ENCODE measurements around the gene SDK1.
A peak's percentile ranks its signal among the peaks of the same experiment; 100 is the strongest.

Gene SDK1

GRCh38 chr7:4026941-4027486 lies 726.0 kb downstream of the SDK1 start:
- DNase-seq, result no peak

GRCh38 chr7:4028221-4028620 lies 727.2 kb downstream of the SDK1 start:
- DNase-seq, result no peak

DNA sequence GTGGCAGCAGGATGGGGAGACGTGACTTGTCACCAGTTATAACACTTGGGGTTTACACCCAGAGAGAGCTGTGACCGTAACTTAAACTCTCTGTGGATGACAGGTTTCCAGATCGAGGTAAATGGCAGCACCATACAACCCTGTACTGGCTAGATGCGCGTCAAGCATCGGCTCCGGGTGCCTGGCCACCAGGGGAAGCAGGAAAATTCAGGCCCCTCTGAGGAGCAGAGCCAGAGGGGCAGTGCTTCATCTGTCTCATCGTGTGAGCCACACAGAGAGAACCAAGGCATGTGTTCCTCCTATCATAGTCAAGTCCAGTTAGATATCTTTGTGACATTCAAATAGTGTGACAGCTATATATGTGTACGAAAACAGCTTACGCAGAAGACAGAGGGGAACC lies 728.9 kb downstream of the SDK1 start:
- DNase-seq, result no peak

DNA sequence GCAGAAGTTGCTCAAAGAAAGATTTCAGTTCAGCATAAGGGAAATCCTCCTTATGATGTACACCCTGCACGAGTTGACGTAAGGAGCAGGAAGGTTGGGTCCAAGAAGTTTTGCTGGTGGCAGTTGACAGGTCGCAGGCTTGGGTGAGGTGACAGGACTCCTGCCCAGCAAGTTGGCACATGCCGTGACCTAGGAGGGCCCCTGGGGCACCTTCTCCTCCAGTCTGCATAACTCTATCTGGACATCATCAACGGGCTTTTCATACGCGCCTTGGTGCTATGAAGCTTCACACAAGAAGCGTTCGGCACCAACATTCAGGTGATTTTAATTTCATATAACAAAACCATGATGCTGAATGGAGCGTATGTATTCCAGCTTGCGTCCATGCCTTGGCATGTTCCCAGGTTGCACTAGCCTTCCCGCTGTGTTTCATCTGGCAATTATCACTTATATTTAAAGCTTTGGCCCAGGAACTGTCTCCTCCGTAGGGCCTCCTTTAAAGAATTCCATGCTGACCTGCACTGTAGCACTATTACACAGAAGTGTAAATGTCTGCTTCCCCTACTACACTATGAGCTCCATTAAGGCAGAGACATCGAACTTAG lies 729.4 kb downstream of the SDK1 start:
- no peak for DNase-seq

DNA sequence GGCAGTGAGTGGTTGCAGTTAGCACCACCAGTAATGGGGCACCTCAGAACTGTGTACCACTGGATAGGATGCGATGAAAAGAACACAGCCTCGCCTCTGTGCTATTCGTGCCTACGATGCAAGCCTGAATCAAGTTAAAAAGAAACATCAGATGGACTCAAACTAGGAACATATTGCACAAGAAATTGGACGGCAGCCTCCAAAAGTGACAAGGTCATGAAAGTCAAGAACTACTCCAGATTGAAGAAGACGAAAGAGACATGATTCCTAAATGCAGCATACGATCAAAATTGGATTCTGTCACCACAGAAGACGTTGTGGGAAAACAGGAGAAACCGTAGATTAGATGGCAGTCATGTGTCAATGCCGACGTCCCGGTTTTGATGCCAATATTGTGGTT lies 732.9 kb downstream of the SDK1 start:
- DNase-seq, result no peak

GRCh38 chr7:4037308-4037707 lies 736.3 kb downstream of the SDK1 start:
- no peak for DNase-seq

GRCh38 chr7:4037877-4038276 lies 736.8 kb downstream of the SDK1 start:
- no peak for DNase-seq

DNA sequence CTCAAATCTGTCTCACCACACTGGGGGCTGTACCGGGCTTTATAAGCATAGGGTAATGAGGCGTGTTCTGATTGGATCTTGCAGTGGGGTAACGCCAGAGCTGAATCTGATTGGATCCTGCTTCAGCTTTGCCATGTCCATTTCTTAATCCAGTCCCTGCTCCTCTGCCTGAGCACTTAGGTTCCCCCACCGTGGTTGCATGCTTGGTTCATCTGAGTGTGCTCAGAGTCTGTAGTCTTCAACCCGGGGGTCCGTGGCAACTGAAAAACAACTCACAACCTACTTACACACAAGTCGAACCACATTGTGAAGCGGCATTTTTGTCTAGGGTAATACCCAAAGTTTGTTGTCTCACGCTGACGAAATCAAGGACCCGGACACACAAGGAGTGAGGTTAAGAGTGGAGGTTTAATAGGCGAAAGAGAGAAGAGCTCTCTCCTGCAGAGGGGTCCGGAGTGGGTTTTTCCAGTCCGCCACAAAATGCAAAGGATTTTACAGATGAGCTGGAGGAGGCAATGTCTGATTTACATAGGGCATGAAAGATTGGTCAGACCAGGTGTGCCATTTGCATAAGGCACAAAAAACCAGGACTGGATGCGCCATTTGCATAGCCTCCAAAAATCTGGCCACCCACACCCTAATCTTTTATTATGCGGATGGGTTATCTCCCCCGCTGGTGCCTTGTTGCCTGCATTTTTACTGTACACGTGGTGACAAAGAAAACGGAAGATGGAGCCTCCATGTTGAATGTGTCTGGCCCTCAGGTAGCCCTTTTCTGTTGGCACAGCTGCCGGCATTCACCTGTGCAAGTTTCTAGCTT lies 739.3 kb downstream of the SDK1 start:
- DNase-seq, result no peak

DNA sequence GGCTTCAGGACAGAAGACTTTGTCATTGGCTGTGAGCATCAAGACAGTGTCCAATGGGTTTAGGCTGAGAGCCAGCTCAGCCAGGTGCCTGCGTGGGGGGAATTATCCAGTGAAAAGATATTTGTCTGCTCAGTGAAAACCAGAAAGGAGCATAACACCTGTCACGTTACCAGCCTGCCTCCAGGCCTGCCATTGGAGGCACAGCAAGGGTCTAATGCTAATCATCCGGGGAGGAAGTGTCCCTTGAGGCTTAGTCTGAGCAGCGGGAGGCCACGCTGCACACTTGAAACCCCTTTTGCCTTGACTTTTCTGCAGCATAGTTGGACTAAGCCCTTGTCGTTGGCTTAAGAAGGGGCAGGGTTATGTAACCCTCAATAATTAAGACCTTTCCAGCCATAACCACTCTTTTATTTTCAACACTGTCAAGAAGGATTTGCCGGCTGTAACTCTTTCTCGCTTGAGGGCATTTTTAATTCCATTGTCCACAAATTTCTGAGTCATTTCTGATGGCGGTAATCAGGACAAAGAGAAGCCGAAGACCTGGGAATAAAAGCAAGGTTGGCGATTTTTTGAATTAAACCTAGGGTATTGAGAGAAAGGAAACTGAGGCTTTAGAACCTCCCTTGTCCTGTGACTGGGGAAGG lies 741.5 kb downstream of the SDK1 start:
- no peak for DNase-seq

- DNase-seq, result no peak
Observed at GRCh38 chr7:4043988-4044387, 742.9 kb downstream of the SDK1 start.

GRCh38 chr7:4045450-4045849 lies 744.4 kb downstream of the SDK1 start:
- DNase-seq, result no peak

DNA sequence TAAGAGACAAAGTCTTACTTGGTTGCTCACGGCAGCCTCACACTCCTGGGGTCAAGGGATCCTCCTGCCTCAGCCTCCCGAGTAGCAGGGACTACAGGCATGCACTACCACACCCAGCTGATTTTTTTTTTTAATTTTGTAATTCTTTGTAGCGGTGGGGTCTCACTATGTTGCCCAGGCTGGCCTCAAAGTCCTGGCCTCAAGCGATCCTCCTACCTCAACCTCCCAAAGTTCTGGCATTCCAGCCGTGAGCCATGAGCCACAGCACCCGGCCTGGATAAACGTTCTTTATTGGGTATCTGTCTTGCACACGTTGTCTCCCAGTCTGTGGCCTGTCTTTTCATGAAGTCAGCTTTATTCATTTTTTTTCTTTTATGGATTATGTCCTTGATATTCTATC lies 744.9 kb downstream of the SDK1 start:
- DNase-seq, result no peak

- no peak for DNase-seq
Observed at GRCh38 chr7:4048336-4048735, 747.3 kb downstream of the SDK1 start.

- DNase-seq, result no peak
Observed at GRCh38 chr7:4049202-4049601, 748.1 kb downstream of the SDK1 start.

DNA sequence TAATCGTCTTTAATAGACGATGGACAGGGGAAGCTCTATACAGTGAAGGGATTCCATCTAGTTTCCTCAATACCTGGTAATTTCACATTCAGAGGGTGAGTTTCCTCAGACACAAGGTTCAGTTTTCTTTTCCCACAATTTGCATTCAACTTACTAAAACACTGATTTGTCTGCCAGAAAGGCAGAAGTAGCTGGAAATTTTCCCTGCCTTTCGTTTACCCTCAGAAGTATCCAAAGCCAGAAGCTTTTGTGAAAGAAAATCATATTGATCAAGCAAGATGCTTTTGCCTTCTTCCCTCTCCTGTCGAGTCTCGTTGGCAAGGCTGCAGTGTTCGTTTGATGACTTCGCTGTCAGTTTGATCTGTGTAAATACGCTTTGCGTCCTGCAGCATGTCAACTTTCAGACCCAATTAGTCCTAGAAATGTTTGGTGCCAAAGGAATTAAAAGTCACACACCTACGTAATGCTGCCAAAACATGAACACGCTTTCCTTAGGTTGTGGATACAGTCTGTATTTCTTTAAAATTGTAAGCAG lies 749.1 kb downstream of the SDK1 start:
- DNase-seq, result no peak

- DNase-seq, result no peak
Observed at GRCh38 chr7:4051696-4052095, 750.6 kb downstream of the SDK1 start.

DNA sequence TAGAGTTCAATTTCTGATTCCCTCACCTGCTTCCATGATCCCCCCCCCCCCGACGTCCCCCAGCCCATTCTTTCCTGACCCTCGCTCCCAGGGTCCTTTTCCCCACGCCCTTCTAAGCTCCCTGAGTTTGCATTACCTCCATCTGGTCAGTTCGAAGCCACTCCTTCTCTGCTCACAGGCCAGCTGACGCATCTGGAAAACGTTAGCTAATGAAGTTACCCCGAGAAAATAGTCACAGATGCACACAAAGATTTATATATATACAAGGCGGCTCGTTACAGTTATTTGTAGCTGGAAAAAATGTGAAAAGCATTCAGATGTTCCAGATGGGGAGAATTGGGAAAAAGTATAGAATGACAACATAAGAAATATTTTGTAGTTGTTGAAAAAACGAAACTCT lies 751.1 kb downstream of the SDK1 start:
- peak; percentile 86 for DNase-seq

DNA sequence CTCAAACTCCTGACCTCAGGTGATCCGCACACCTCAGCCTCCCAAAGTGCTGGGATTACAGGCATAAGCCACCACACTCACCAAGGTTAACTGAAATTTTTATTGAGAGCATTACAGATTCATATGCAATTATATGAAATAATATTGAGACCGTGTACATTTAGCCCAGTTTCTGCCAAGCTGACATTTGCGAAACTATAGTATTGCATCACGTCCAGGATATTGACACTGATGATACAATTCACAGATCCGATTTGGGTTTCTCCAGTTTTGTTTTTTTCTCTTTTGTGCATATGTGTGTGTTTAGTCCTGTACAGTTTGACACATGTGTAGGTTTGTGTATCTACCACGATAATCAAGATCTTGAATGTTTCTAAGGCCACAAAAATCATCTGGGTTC lies 753.1 kb downstream of the SDK1 start:
- DNase-seq, result no peak

DNA sequence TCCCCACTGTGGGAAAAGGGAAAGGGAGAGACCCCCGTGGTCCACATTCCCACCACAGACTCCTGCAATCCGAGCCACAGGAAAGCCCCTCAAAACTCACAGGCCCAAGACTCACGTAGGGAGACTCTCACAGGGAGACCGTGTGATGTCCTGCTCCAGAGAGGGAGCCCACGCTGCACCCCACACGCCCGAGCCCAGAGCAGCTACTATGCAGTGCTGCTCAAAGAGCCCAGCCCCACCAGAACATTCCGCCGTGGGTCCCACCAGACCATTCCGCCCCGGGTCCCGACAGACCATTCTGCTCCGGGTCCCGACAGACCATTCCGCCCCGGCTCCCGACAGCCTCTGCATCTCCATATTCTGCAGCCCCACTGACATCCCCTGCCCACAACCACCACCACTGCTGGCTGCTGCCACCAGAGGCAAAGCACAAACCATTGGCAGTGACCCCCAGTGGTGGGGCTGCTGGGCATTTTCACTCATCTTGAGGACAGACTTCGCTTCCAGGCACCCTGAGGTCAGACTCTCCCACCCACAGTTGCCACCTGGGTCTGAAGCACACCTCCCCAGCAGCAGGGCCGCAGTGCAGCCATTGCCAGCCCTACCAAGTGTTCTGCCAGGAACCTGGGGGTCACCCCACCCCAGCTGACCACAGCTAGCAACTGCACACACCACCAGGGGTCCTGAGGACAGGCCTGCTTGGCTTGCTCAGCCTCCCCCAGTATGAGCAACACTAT lies 755.7 kb downstream of the SDK1 start:
- DNase-seq, result no peak

GRCh38 chr7:4057289-4057616 lies 756.2 kb downstream of the SDK1 start:
- DNase-seq, result no peak

DNA sequence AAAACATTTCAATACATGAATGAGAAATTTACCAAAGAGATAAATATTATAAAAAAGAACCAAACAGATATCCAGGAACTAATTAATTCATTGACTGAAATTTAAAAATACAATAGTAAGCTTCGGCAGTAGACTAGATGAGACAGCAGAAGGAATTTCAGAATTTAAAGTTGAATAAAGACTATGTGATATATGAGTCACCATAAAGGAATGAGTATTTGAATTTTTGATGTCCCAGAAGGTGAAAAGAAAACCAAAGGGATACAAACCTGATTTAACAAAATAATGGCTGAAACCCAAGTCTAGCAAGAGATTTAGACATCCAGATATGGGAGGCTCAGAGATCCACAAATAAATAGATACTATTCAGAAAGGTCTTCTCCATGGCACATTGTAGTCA lies 757.1 kb downstream of the SDK1 start:
- no peak for DNase-seq

DNA sequence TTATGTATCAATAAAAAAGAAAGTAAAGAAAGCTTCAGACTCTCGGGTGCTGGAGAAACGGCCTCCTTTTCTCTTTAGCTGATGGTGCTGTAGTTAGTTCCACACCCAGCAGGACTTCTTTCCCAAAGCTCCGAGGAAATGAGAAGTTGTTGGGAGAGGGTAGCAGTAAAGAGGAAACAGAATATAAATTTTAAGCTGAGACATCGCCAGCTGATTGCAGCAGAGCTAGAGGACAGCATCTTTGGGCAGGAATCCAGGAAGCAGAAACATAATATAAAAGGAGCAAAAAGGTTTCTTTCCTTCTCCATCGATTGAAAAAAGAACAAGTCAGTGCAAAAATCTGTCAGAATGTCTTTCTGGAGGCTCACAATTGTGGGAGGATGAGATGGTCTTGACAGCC lies 764.1 kb downstream of the SDK1 start:
- DNase-seq, result peak; percentile 7

DNA sequence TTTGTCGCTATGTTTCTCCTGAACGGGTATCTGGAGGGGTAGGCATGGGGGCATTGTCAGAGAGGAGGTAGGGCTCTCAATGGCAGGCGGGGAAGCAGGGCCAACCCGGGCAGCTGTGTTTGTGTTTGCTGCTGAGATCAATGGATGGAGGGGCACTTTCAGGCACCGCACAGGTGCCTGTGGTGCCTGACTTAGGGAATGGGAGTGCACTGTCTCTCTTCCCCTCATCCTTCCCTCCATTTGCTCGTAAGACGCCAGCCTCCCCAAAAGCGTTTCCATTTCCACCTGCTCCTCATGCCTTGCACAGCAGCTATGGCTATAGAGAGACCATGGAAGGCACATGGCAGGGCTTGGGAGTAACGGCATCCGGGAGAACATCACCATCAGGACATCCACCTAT lies 765.2 kb downstream of the SDK1 start:
- peak; percentile 5 for DNase-seq

Data from femur (tissue), 1 donor.